Panc1 (cell line): ENCODE measurements around the gene THAP11.

Source experiments
- CTCF ChIP-seq: fragments of 450-650 bp; IDR thresholded peaks from 2 replicates; pipeline ENCODE4 v1.5.1; 2017; ENCODE audit warnings: mild to moderate bottlenecking
- POLR2AphosphoS5 ChIP-seq: IDR thresholded peaks from 2 replicates; pipeline ENCODE4 v1.6.1; 2012; ENCODE audit warnings: mild to moderate bottlenecking, low read depth, low read length, moderate library complexity

DNA sequence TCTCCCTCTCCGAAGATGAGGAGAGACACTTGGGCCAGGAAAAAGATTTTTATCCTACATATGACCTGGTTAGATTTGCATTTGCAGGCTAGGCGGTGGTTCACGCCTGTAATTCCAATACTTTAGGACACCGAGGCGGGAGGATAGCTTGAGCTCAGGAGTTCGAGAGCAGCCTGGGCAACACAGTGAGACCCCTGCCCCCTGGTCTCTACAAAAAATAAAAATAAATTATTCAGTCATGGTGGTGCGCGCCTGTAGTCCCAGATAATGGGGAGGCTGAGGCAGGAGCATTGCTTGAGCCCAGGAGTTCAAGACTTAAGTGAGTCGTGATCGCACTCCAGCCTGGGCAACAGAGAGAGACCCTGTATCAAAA lies 7.9 kb upstream of the THAP11 start:
- TF ChIP-seq POLR2AphosphoS5: no peak
- no peak for TF ChIP-seq CTCF
